NAMALWA (cell line): ENCODE results near the gene RTEL1.
"Not testable (repeated sequence)": the region's sequence is repeated elsewhere in the genome, so short reads cannot be mapped to it uniquely, and the experiment has no call there.

Experiments
- DNase-seq: peaks from one replicate; pipeline ENCODE4 v3.0.0-alpha.2; 2015; ENCODE audit warnings: low spot score

RTEL1 gene

GRCh38 chr20:63671695-63672094 is 13.6 kb downstream of the RTEL1 start:
- DNase-seq, result not testable (repeated sequence)

DNA sequence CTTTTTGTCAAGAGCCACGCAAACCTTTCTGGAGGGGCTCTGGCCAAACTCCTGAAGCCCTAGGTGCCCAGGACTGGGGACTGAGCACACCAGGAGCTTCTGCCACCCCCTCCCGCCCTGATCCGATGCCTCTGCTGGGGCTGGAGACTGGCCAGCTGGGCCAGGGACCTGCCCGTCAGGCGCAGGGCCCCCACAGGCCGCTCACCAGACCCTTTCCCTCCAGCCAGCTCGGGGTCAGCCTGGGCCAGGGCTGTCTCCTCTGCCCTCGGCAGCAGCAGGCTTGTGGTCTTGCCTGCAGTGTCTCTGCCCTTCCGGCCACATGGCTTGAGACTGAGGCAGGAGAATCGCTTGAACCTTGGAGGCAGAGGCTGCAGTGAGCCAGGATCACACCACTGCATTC is 14.6 kb downstream of the RTEL1 start:
- DNase-seq, result no peak

GRCh38 chr20:63673951-63674350 is 15.8 kb downstream of the RTEL1 start:
- no peak for DNase-seq

- no peak for DNase-seq
Observed at GRCh38 chr20:63675681-63676368, 17.7 kb downstream of the RTEL1 start.

- DNase-seq, result no peak
Observed at GRCh38 chr20:63678071-63678470, 20.0 kb downstream of the RTEL1 start.

- DNase-seq, result no peak
Observed at GRCh38 chr20:63678667-63679465, 20.8 kb downstream of the RTEL1 start.

DNA sequence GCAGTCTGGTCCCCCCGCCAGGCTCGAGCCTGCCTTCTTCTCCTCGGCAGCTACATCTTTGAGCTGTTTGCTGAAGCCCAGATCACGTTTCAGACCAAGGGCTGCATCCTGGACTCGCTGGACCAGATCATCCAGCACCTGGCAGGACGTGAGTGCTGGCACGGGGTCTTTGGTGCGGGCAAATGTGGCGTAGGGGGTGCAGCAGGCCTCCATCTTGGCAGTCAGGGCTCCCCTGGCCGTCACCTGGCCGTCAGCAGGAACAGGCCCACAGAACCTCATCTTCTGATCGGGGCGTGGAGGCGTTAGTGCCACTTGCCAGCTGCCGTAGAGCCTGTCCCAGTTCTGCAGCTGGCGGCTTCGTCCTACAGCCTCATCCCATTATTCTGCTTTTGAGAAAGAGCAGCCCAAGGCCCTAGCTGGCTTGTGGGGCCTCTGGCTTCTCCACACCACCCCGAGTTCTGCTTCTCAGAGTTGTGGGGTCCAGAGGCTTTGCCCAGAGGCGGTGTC is 21.7 kb downstream of the RTEL1 start:
- no peak for DNase-seq

- no peak for DNase-seq
Observed at GRCh38 chr20:63680427-63680826, 22.3 kb downstream of the RTEL1 start.

GRCh38 chr20:63680857-63681608 is 22.9 kb downstream of the RTEL1 start:
- no peak for DNase-seq

- no peak for DNase-seq
Observed at GRCh38 chr20:63681609-63682142, 23.6 kb downstream of the RTEL1 start.

GRCh38 chr20:63682384-63683139 is 24.4 kb downstream of the RTEL1 start:
- DNase-seq, result no peak

DNA sequence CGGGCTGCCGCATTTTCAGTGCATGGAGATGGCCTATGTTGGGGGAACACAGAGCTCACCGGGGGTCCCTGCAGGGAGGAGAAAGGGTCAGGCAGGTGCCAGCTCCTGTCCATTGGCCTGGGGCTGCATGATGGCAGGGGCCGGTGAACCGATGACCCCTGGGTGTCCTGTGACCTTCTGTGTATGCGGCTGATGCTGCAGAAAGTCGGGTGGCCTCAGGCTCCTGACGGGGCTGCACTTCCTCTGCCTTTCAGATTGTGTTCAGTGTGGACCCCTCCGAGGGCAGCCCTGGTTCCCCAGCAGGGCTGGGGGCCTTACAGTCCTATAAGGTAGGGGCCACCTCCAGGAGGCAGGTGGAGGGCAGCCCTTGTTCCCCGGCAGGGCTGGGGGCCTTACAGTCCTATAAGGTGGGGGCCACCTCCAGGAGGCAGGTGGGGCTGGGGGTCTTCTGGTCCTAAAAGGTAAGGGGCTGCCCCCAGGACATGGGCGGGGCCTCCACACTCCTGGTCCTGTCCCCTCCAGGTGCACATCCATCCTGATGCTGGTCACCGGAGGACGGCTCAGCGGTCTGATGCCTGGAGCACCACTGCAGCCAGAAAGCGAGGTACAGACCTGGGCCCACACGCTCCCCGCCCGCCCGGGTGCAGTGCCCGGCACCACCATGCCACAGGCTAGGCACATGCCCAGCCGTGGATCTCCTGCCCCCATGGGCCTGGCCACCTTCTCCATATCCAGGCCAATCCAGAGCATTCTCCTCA is 27.3 kb downstream of the RTEL1 start:
- DNase-seq, result no peak

- DNase-seq, result no peak
Observed at GRCh38 chr20:63686094-63686491, 28.0 kb downstream of the RTEL1 start.

DNA sequence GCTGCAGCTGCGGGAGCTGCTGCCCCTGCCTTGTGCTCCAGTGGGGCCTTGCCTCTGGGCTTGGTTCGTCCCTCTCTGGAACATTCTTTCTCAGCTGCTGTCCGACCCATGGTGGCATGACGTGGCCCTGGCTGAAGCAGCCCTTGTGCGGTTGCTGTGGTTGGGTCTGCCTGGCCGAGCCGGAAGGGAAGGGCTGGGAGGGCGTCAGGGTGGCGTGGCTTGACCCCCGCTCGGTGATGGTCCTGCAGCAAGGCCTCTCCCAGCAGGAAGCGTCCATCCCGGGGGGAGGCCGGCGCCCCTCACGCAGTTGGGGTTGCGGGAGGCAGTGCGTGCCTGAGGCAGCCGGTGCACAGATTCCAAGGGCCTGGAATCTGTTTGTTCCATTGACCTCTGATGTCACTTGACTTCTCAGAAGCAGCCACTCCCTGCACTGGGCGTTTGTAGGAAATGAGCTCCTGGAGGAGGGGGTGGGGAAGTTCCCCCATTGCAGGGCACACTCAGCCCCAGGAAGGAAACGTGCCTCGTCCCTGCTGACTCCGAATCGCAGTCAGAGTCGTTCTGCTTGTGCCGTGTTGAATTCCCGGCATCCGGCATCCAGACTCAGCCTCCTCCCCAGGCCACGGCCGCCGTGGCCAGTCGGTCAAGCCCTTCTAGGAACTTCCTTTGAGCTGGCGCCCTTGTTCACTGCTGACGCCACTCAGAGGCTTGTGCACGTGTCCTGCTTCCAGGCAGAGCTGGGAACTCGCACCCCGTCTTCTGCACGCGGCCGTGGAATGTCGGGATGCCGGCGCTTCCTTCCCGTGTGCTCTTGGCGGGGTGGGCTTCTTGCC is 28.6 kb downstream of the RTEL1 start:
- DNase-seq, result no peak

- DNase-seq, result no peak
Observed at GRCh38 chr20:63687419-63688178, 29.5 kb downstream of the RTEL1 start.

DNA sequence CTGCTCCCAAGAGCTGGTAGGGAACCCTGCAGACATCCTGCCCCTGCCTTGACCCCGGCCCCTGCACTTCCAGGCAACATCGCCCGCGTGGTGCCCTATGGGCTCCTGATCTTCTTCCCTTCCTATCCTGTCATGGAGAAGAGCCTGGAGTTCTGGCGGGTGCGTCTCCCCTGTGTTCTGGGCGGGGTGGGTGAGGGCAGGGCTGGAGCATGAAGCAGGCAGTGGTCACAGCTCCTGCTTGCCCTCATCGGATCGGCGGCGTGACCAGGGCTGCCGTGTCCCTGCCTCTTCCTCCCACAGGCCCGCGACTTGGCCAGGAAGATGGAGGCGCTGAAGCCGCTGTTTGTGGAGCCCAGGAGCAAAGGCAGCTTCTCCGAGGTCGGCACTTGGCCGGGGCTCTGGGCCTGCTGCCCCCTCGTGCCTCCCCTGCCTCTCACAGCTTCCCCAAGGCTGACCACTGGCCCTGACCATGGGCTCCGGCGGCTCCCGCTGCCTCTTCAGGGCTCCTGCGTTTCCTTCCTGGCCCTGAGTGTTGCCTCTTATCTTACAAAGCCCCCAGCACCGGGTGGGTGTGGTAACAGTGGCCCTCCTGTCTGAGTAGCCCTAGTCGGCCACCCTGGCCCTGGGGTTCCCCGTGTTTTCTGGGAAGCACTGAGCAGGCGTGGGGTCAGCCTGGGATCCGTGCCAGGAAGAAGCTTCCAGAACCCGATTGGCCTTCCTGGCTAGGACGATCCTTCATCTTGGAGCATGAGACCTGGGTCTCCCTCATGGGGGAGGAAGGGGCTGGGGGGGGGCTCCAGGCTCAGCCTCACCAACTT is 30.3 kb downstream of the RTEL1 start:
- no peak for DNase-seq

- DNase-seq, result no peak
Observed at GRCh38 chr20:63689046-63690002, 31.2 kb downstream of the RTEL1 start.
